HCT116 (cell line): ENCODE results near the gene ROBO1. TPM values are rescaled to one million over a fixed set of nuclear protein-coding genes. Genes with fewer than 3 reads are reported as not detected.

Experiments
- ATAC-seq: fragments of 200-7000 bp; cut with Tn5 transposase; 2 replicates; pipeline ENCODE4 v1.9.1; 2020; ENCODE audit warnings: mild to moderate bottlenecking, moderate library complexity
- BruUV-seq: library from RNA; stranded (reverse); fragments of 400-500 nt; replicated peaks from 2 replicates; lab custom pipeline; 2021; lab: Mats Ljungman, UMichigan
- CTCF ChIA-PET: fragments of 300-600 bp; sonication (Branson Sonifier 250); formaldehyde crosslinking; loops from one replicate; lab custom pipeline; 2021; ENCODE audit warnings: antibody characterized with exemption; lab: Charles Lee
- POLR2A ChIA-PET: fragments of 300-600, 350-600 bp; sonication (Branson Sonifier 250); formaldehyde crosslinking; loops from one replicate; lab custom pipeline; 2021; ENCODE audit warnings: antibody characterized with exemption; lab: Charles Lee
- RAD21 ChIA-PET, 2 experiments: fragments of 300-600 bp; sonication (Branson Sonifier 250); formaldehyde crosslinking; loops; one replicate each; lab custom pipeline; 2023; ENCODE audit warnings: low total read pairs in 2 of 2; ENCODE audit not compliant: uncharacterized antibody in 2 of 2, unreplicated experiment in 2 of 2, low non-redundant PET in 1 of 2; lab: Charles Lee
- DNase-seq: peaks from one replicate; pipeline ENCODE4 v3.0.0-alpha.2; 2010; ENCODE audit warnings: low read depth, low spot score
- H2AFZ ChIP-seq: fragments of 200-600 bp; shearing (Covaris generic), sonication (generic); 2 replicates; pipeline ENCODE4 v1.6.1; 2017; ENCODE audit warnings: low read depth, mixed run types, mixed read lengths, antibody characterized with exemption, low read length; ENCODE audit not compliant: poor library complexity, severe bottlenecking
- H3K27ac ChIP-seq: 2 replicates; pipeline ENCODE4 v1.5.1; 2012; ENCODE audit warnings: low read depth, low read length
- H3K27me3 ChIP-seq: fragments of 200-600 bp; sonication (generic); 2 replicates; pipeline ENCODE4 v1.6.1; 2016; ENCODE audit warnings: mixed run types, low read length, mixed read lengths; ENCODE audit not compliant: insufficient read depth
- H3K36me3 ChIP-seq, 2 experiments: fragments of 200-500 bp in 1 of 2; fragments of 200-600 bp in 1 of 2; sonication (Bioruptor generic) in 1 of 2; sonication (generic) in 1 of 2; 2 replicates each; pipeline versions ENCODE4 v1.5.1 to v1.6.1; 2014 to 2016; ENCODE audit warnings: low read length in 2 of 2, inconsistent platforms in 1 of 2, mixed read lengths in 1 of 2, mixed run types in 1 of 2; ENCODE audit not compliant: insufficient read depth in 2 of 2, control insufficient read depth in 1 of 2
- H3K4me1 ChIP-seq, 2 experiments: fragments of 200-600 bp in 1 of 2; sonication (generic) in 1 of 2; 2 replicates each; pipeline versions ENCODE4 v1.5.1 to v1.6.1; 2012 to 2017; ENCODE audit warnings: low read length in 2 of 2, inconsistent platforms in 1 of 2, mild to moderate bottlenecking in 1 of 2, mixed read lengths in 1 of 2, mixed run types in 1 of 2, moderate library complexity in 1 of 2; ENCODE audit not compliant: insufficient read depth in 2 of 2, control insufficient read depth in 1 of 2
- H3K4me2 ChIP-seq: fragments of 200-600 bp; sonication (generic); 2 replicates; pipeline ENCODE4 v1.6.1; 2017; ENCODE audit warnings: mixed run types, low read length, mixed read lengths
- H3K4me3 ChIP-seq, 2 experiments: fragments of 200-600 bp in 1 of 2; sonication (generic) in 1 of 2; replicated peaks in 1 of 2; 2 replicates each; pipeline ENCODE4 v1.5.1; 2011 to 2016; ENCODE audit warnings: low read length in 2 of 2, control low read depth in 1 of 2, low read depth in 1 of 2, mild to moderate bottlenecking in 1 of 2, mixed read lengths in 1 of 2, mixed run types in 1 of 2
- H3K79me2 ChIP-seq: fragments of 200-600 bp; sonication (generic); 2 replicates; pipeline ENCODE4 v1.6.1; 2017; ENCODE audit warnings: mild to moderate bottlenecking, mixed run types, low read length, moderate library complexity, mixed read lengths; ENCODE audit not compliant: insufficient read depth
- H3K9ac ChIP-seq: fragments of 200-600 bp; sonication (generic); 2 replicates; pipeline ENCODE4 v1.6.1; 2016; ENCODE audit warnings: low read length, mixed read lengths
- H3K9me2 ChIP-seq: fragments of 200-600 bp; sonication (generic), shearing (Covaris generic); 2 replicates; pipeline ENCODE4 v1.6.1; 2017; ENCODE audit warnings: mixed run types, mild to moderate bottlenecking, moderate library complexity; ENCODE audit not compliant: insufficient read depth
- H3K9me3 ChIP-seq, 2 experiments: fragments of 200-500 bp in 1 of 2; fragments of 200-600 bp in 1 of 2; sonication (Bioruptor generic) in 1 of 2; sonication (generic) in 1 of 2; 2 replicates each; pipeline ENCODE4 v1.6.1; 2014 to 2017; ENCODE audit warnings: low read length in 2 of 2, mixed read lengths in 2 of 2, inconsistent platforms in 1 of 2, low read depth in 1 of 2, mild to moderate bottlenecking in 1 of 2, mixed run types in 1 of 2, moderate library complexity in 1 of 2; ENCODE audit not compliant: control insufficient read depth in 1 of 2, insufficient read depth in 1 of 2
- H4K20me1 ChIP-seq: fragments of 200-600 bp; sonication (generic), shearing (Covaris generic); 2 replicates; pipeline ENCODE4 v1.6.1; 2017; ENCODE audit warnings: mixed run types, mild to moderate bottlenecking, moderate library complexity; ENCODE audit not compliant: insufficient read depth
- CBX3 ChIP-seq: IDR thresholded peaks from 2 replicates; pipeline ENCODE4 v1.6.1; 2012; ENCODE audit warnings: low read depth
- EZH2 ChIP-seq: fragments of 200-600 bp; sonication (generic); IDR thresholded peaks from 2 replicates; pipeline ENCODE4 v1.6.1; 2017; ENCODE audit warnings: antibody characterized with exemption, mixed run types
- JUND ChIP-seq: IDR thresholded peaks from 2 replicates; pipeline ENCODE4 v1.6.1; 2012
- POLR2A ChIP-seq: IDR thresholded peaks from 2 replicates; pipeline ENCODE4 v1.7.0; 2011; ENCODE audit warnings: borderline replicate concordance; ENCODE audit not compliant: insufficient read depth, insufficient read length; ENCODE audit errors: extremely low read depth
- SRF ChIP-seq: IDR thresholded peaks from 2 replicates; pipeline ENCODE4 v1.6.1; 2012; ENCODE audit warnings: low read depth
- ZFX ChIP-seq: fragments of 450-650 bp; IDR thresholded peaks from 2 replicates; pipeline ENCODE4 v1.6.1; 2017
- ZNF274 ChIP-seq: fragments of 200-500 bp; sonication (Bioruptor generic); IDR thresholded peaks from 2 replicates; pipeline ENCODE4 v1.6.1; 2014; ENCODE audit warnings: mild to moderate bottlenecking, low read depth, low read length, inconsistent platforms
- intact Hi-C: fragments of 100-400 bp; cut with micrococcal nuclease; formaldehyde crosslinking; loops from 2 replicates; pipeline ENCODE4 v1.10.0; 2022
- total RNA-seq: library from RNA; stranded (reverse); gene quantifications from one replicate; pipeline ENCODE4 v1.2.1, GENCODE V29; 2021; ENCODE audit not compliant: unreplicated experiment
- TF ChIP-seq, protein P1 (sequence below), 3 experiments: fragments of 200-600 bp in 1 of 3; sonication (generic) in 1 of 3; IDR thresholded peaks in 2 of 3; conservative IDR thresholded peaks in 1 of 3; 2 replicates each; pipeline ENCODE4 v1.5.1; 2012 to 2017; ENCODE audit warnings: low read depth in 2 of 3, low read length in 2 of 3, antibody characterized with exemption in 1 of 3, borderline replicate concordance in 1 of 3, control low read depth in 1 of 3, mild to moderate bottlenecking in 1 of 3, mixed read lengths in 1 of 3, mixed run types in 1 of 3, moderate library complexity in 1 of 3; ENCODE audit not compliant: insufficient read depth in 1 of 3
- TF ChIP-seq, protein P2 (sequence below): IDR thresholded peaks from 2 replicates; pipeline ENCODE4 v1.6.1; 2012; ENCODE audit warnings: low read depth
- TF ChIP-seq, protein P3 (sequence below): IDR thresholded peaks from 2 replicates; pipeline ENCODE4 v1.6.1; 2012

The ROBO1 gene
- total RNA-seq, 1 experiment from 2014 or later, result 0.27 TPM

DNA sequence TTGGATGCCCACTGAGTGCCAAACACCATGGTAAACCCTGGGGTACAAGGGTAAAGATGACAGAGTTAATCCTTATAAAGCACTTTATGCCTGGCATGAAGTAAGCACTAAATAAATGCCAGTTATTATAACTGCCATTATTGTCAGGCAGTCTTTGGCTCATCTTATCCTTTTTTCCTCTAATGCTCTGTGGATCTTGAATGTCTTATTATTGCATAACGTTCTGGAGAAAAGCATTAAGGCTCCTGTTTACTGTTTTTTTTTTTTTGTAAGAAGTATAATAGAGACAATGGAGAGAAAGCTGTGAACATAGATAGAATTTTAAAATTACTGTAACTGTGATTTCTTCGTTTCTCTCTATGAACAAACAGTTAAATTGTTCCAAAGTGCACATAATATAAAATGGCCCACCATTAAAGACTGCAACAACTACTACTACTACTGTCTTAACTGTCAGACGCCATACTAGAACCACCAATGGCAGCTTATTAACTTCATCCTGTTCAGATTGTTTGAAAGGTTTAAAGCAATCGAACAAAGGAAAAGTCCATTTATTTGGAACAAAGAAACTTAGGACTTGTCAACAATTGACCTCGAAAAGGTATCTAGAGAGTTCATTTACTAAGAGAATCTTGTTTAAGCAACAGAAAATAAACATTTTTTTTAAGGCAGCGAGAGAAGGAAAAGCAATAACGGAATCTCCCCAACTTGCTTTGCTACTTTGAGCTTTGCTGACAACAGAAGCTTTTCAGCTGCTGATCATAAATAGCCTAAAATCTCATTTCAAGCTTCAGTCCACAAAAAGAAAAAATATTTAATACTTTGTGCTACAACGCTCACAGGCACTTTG lies 520.7 kb downstream of the ROBO1 start:
- RAD21 ChIA-PET, result no interaction called here
- CTCF ChIA-PET, result no interaction called here

More for the DNA sequence above, 520.7 kb downstream of the ROBO1 start:
- Histone ChIP-seq H3K79me2 (no peaks in the 10 kb centered on the region), H3K4me1 (no peaks in the 10 kb centered on the region), H3K27ac (no peak overlapping the region), H4K20me1 (no peaks in the 10 kb centered on the region), H3K4me3 (no peak overlapping the region), H3K4me2 (no peak overlapping the region), H3K27me3 (no peaks in the 10 kb centered on the region), H3K9me3 (peaks cover 19 to 21% of the 10 kb centered on the region in 2 experiments; a peak in 2 of 4 replicates), H3K9ac (no peak overlapping the region), H3K9me2 (no peaks in the 10 kb centered on the region), H3K36me3 (no peaks in the 10 kb centered on the region), H2AFZ (no peak overlapping the region)
- POLR2A ChIA-PET, result no interaction called here
- TF ChIP-seq, protein P1, sequence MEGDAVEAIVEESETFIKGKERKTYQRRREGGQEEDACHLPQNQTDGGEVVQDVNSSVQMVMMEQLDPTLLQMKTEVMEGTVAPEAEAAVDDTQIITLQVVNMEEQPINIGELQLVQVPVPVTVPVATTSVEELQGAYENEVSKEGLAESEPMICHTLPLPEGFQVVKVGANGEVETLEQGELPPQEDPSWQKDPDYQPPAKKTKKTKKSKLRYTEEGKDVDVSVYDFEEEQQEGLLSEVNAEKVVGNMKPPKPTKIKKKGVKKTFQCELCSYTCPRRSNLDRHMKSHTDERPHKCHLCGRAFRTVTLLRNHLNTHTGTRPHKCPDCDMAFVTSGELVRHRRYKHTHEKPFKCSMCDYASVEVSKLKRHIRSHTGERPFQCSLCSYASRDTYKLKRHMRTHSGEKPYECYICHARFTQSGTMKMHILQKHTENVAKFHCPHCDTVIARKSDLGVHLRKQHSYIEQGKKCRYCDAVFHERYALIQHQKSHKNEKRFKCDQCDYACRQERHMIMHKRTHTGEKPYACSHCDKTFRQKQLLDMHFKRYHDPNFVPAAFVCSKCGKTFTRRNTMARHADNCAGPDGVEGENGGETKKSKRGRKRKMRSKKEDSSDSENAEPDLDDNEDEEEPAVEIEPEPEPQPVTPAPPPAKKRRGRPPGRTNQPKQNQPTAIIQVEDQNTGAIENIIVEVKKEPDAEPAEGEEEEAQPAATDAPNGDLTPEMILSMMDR (IDR thresholded peaks at IDR 0.05 in 2 of 3, conservative IDR thresholded peaks at IDR 0.05 in 1 of 3; ENCODE audit: borderline replicate concordance in 1 of 3, insufficient read depth in 1 of 3, low read depth in 2 of 3, low read length in 2 of 3), result no peak
- TF ChIP-seq EZH2, result no peak
- no peak for TF ChIP-seq SRF
- no peak for TF ChIP-seq CBX3
- TF ChIP-seq, protein P2, sequence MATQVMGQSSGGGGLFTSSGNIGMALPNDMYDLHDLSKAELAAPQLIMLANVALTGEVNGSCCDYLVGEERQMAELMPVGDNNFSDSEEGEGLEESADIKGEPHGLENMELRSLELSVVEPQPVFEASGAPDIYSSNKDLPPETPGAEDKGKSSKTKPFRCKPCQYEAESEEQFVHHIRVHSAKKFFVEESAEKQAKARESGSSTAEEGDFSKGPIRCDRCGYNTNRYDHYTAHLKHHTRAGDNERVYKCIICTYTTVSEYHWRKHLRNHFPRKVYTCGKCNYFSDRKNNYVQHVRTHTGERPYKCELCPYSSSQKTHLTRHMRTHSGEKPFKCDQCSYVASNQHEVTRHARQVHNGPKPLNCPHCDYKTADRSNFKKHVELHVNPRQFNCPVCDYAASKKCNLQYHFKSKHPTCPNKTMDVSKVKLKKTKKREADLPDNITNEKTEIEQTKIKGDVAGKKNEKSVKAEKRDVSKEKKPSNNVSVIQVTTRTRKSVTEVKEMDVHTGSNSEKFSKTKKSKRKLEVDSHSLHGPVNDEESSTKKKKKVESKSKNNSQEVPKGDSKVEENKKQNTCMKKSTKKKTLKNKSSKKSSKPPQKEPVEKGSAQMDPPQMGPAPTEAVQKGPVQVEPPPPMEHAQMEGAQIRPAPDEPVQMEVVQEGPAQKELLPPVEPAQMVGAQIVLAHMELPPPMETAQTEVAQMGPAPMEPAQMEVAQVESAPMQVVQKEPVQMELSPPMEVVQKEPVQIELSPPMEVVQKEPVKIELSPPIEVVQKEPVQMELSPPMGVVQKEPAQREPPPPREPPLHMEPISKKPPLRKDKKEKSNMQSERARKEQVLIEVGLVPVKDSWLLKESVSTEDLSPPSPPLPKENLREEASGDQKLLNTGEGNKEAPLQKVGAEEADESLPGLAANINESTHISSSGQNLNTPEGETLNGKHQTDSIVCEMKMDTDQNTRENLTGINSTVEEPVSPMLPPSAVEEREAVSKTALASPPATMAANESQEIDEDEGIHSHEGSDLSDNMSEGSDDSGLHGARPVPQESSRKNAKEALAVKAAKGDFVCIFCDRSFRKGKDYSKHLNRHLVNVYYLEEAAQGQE, result no peak
- TF ChIP-seq, protein P3, sequence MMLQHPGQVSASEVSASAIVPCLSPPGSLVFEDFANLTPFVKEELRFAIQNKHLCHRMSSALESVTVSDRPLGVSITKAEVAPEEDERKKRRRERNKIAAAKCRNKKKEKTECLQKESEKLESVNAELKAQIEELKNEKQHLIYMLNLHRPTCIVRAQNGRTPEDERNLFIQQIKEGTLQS, result no peak
- TF ChIP-seq ZNF274, result no peak
- no peak for TF ChIP-seq POLR2A
- no peak for TF ChIP-seq JUND
- TF ChIP-seq ZFX, result no peak
- DNase-seq, result no peak
- no TSS peak for BruUV-seq
- intact Hi-C loops, result no loop called here
- no peak for ATAC-seq
